ENCODE results near the gene ALS2CL. TPM values are rescaled to one million over a fixed set of nuclear protein-coding genes. Genes with fewer than 3 reads are reported as not detected.
A peak's percentile ranks its signal among the peaks of the same experiment; 100 is the strongest.
"Not testable (repeated sequence)": the region's sequence is repeated elsewhere in the genome, so short reads cannot be mapped to it uniquely, and the experiment has no call there.

ALS2CL gene
- polyA plus RNA-seq (2013, experiment 1 of 2): 7.3 TPM
- polyA plus RNA-seq (2013, experiment 2 of 2): 5.0 TPM

- WGBS, 2 experiments (ENCODE audit: insufficient coverage in 2 of 2): 2% methylated on average over 29 to 55 of the region's 71 CpGs
- H3K4me1 ChIP-seq (ENCODE audit: control insufficient read depth, insufficient read depth, low read length, poor library complexity, severe bottlenecking): peaks cover 28% of the 10 kb centered on the region
- peak within 1 kb of the TSS; percentile 58 for H3K4me3 ChIP-seq (ENCODE audit: extremely low read depth, insufficient read depth, low read length, poor library complexity, severe bottlenecking)
- no peaks in the 10 kb centered on the region for H3K36me3 ChIP-seq (ENCODE audit: control insufficient read depth, insufficient read depth, low read length)
- H3K9me3 ChIP-seq (ENCODE audit: control insufficient read depth, low read length): no peaks in the 10 kb centered on the region
- H3K27ac ChIP-seq (ENCODE audit: low read depth, low read length, severe bottlenecking): no peak within 1 kb of the TSS
Observed at GRCh38 chr3:46693038-46693891, at the start of gene ALS2CL. ALS2CL (minus strand) TSS chr3:46693679; CDS start chr3:46689440, 4,239 bp downstream.

GRCh38 chr3:46742992-46743585 is 49.6 kb upstream of the ALS2CL start:
- H3K9me3 ChIP-seq (ENCODE audit: control insufficient read depth, low read length): no peaks in the 10 kb centered on the region
- H3K4me1 ChIP-seq (ENCODE audit: control insufficient read depth, insufficient read depth, low read length, poor library complexity, severe bottlenecking): no peaks in the 10 kb centered on the region
- H3K27ac ChIP-seq (ENCODE audit: low read depth, low read length, severe bottlenecking): no peak overlapping the region
- H3K4me3 ChIP-seq (ENCODE audit: extremely low read depth, insufficient read depth, low read length, poor library complexity, severe bottlenecking): no peak overlapping the region
- WGBS, 2 experiments (ENCODE audit: insufficient coverage in 2 of 2): 64 to 84% methylated on average over 10 of the region's 12 CpGs
- H3K36me3 ChIP-seq (ENCODE audit: control insufficient read depth, insufficient read depth, low read length): no peaks in the 10 kb centered on the region

GRCh38 chr3:46739565-46739964 is 46.1 kb upstream of the ALS2CL start:
- not testable (repeated sequence) for H3K27ac ChIP-seq (ENCODE audit: low read depth, low read length, severe bottlenecking); H3K9me3 ChIP-seq (ENCODE audit: control insufficient read depth, low read length); H3K36me3 ChIP-seq (ENCODE audit: control insufficient read depth, insufficient read depth, low read length); H3K4me1 ChIP-seq (ENCODE audit: control insufficient read depth, insufficient read depth, low read length, poor library complexity, severe bottlenecking); H3K4me3 ChIP-seq (ENCODE audit: extremely low read depth, insufficient read depth, low read length, poor library complexity, severe bottlenecking)
- WGBS, 2 experiments (ENCODE audit: insufficient coverage in 2 of 2): 92 to 94% methylated on average over 2 of the region's 3 CpGs

- Histone ChIP-seq H3K36me3 (ENCODE audit: control insufficient read depth, insufficient read depth, low read length) (no peaks in the 10 kb centered on the region), H3K9me3 (ENCODE audit: control insufficient read depth, low read length) (no peaks in the 10 kb centered on the region), H3K4me1 (ENCODE audit: control insufficient read depth, insufficient read depth, low read length, poor library complexity, severe bottlenecking) (no peaks in the 10 kb centered on the region), H3K4me3 (ENCODE audit: extremely low read depth, insufficient read depth, low read length, poor library complexity, severe bottlenecking) (no peak overlapping the region), H3K27ac (ENCODE audit: low read depth, low read length, severe bottlenecking) (no peak overlapping the region)
- 73 to 80% methylated on average over 3 to 4 of the region's 4 CpGs for WGBS, 2 experiments (ENCODE audit: insufficient coverage in 2 of 2)
Observed at GRCh38 chr3:46737329-46737731, 43.9 kb upstream of the ALS2CL start.

GRCh38 chr3:46736006-46736872 is 42.8 kb upstream of the ALS2CL start:
- 86 to 93% methylated on average over 13 to 15 of the region's 20 CpGs for WGBS, 2 experiments (ENCODE audit: insufficient coverage in 2 of 2)
- no peaks in the 10 kb centered on the region for H3K4me1 ChIP-seq (ENCODE audit: control insufficient read depth, insufficient read depth, low read length, poor library complexity, severe bottlenecking)
- no peaks in the 10 kb centered on the region for H3K9me3 ChIP-seq (ENCODE audit: control insufficient read depth, low read length)
- H3K36me3 ChIP-seq (ENCODE audit: control insufficient read depth, insufficient read depth, low read length): no peaks in the 10 kb centered on the region
- H3K27ac ChIP-seq (ENCODE audit: low read depth, low read length, severe bottlenecking): no peak overlapping the region
- H3K4me3 ChIP-seq (ENCODE audit: extremely low read depth, insufficient read depth, low read length, poor library complexity, severe bottlenecking): no peak overlapping the region

- 60 to 78% methylated on average over 2 to 4 of the region's 4 CpGs for WGBS, 2 experiments (ENCODE audit: insufficient coverage in 2 of 2)
- H3K9me3 ChIP-seq (ENCODE audit: control insufficient read depth, low read length): no peaks in the 10 kb centered on the region
Observed at GRCh38 chr3:46734773-46735172, 41.3 kb upstream of the ALS2CL start.

GRCh38 chr3:46733026-46733800 is 39.7 kb upstream of the ALS2CL start:
- Histone ChIP-seq H3K36me3 (ENCODE audit: control insufficient read depth, insufficient read depth, low read length) (no peaks in the 10 kb centered on the region), H3K4me1 (ENCODE audit: control insufficient read depth, insufficient read depth, low read length, poor library complexity, severe bottlenecking) (no peaks in the 10 kb centered on the region), H3K4me3 (ENCODE audit: extremely low read depth, insufficient read depth, low read length, poor library complexity, severe bottlenecking) (no peak overlapping the region), H3K9me3 (ENCODE audit: control insufficient read depth, low read length) (no peaks in the 10 kb centered on the region), H3K27ac (ENCODE audit: low read depth, low read length, severe bottlenecking) (no peak overlapping the region)
- 90 to 91% methylated on average over 6 to 9 of the region's 9 CpGs for WGBS, 2 experiments (ENCODE audit: insufficient coverage in 2 of 2)

More at GRCh38 chr3:46734773-46735172, 41.3 kb upstream of the ALS2CL start:
- no peak overlapping the region for H3K4me3 ChIP-seq (ENCODE audit: extremely low read depth, insufficient read depth, low read length, poor library complexity, severe bottlenecking)
- H3K27ac ChIP-seq (ENCODE audit: low read depth, low read length, severe bottlenecking): no peak overlapping the region
- no peaks in the 10 kb centered on the region for H3K4me1 ChIP-seq (ENCODE audit: control insufficient read depth, insufficient read depth, low read length, poor library complexity, severe bottlenecking)
- H3K36me3 ChIP-seq (ENCODE audit: control insufficient read depth, insufficient read depth, low read length): no peaks in the 10 kb centered on the region

GRCh38 chr3:46731795-46732194 is 38.3 kb upstream of the ALS2CL start:
- Histone ChIP-seq H3K4me3 (ENCODE audit: extremely low read depth, insufficient read depth, low read length, poor library complexity, severe bottlenecking) (no peak overlapping the region), H3K9me3 (ENCODE audit: control insufficient read depth, low read length) (no peaks in the 10 kb centered on the region), H3K27ac (ENCODE audit: low read depth, low read length, severe bottlenecking) (no peak overlapping the region), H3K4me1 (ENCODE audit: control insufficient read depth, insufficient read depth, low read length, poor library complexity, severe bottlenecking) (no peaks in the 10 kb centered on the region), H3K36me3 (ENCODE audit: control insufficient read depth, insufficient read depth, low read length) (no peaks in the 10 kb centered on the region)
- WGBS, 2 experiments (ENCODE audit: insufficient coverage in 2 of 2): 100% methylated on average over 1 of the region's 3 CpGs

GRCh38 chr3:46730819-46731218 is 37.3 kb upstream of the ALS2CL start:
- no peak overlapping the region for H3K27ac ChIP-seq (ENCODE audit: low read depth, low read length, severe bottlenecking)
- no peak overlapping the region for H3K4me3 ChIP-seq (ENCODE audit: extremely low read depth, insufficient read depth, low read length, poor library complexity, severe bottlenecking)
- no CpG with 5 or more reads among the region's 2 CpGs for WGBS, 2 experiments (ENCODE audit: insufficient coverage in 2 of 2)
- H3K9me3 ChIP-seq (ENCODE audit: control insufficient read depth, low read length): no peaks in the 10 kb centered on the region
- H3K36me3 ChIP-seq (ENCODE audit: control insufficient read depth, insufficient read depth, low read length): no peaks in the 10 kb centered on the region
- peaks cover 6% of the 10 kb centered on the region for H3K4me1 ChIP-seq (ENCODE audit: control insufficient read depth, insufficient read depth, low read length, poor library complexity, severe bottlenecking)

GRCh38 chr3:46729038-46729437 is 35.6 kb upstream of the ALS2CL start:
- no peaks in the 10 kb centered on the region for H3K36me3 ChIP-seq (ENCODE audit: control insufficient read depth, insufficient read depth, low read length)
- H3K9me3 ChIP-seq (ENCODE audit: control insufficient read depth, low read length): no peaks in the 10 kb centered on the region
- H3K4me3 ChIP-seq (ENCODE audit: extremely low read depth, insufficient read depth, low read length, poor library complexity, severe bottlenecking): no peak overlapping the region
- no peak overlapping the region for H3K27ac ChIP-seq (ENCODE audit: low read depth, low read length, severe bottlenecking)
- 75 to 100% methylated on average over 1 to 4 of the region's 4 CpGs for WGBS, 2 experiments (ENCODE audit: insufficient coverage in 2 of 2)
- peaks cover 14% of the 10 kb centered on the region for H3K4me1 ChIP-seq (ENCODE audit: control insufficient read depth, insufficient read depth, low read length, poor library complexity, severe bottlenecking)

Measured in mesodermal cell (in vitro differentiated cells).